Mesenteric fat pad (tissue), 1 donor: Measurements from ENCODE around the gene CNTLN. TPM values are rescaled to one million over a fixed set of nuclear protein-coding genes. Genes with fewer than 3 reads are reported as not detected.
A peak's percentile ranks its signal among the peaks of the same experiment; 100 is the strongest.
"Not testable (repeated sequence)": the region's sequence is repeated elsewhere in the genome, so short reads cannot be mapped to it uniquely, and the experiment has no call there.

Experiments
- DNase-seq: peaks from one replicate; pipeline ENCODE4 v3.0.0-alpha.2; 2020; ENCODE audit warnings: low spot score
- total RNA-seq: library from RNA; stranded (reverse); fragmentation: NEBNext Ultra II Directional; extraction: Animal tissue kit (Norgen Biotek cat#: 25700); gene quantifications from one replicate; pipeline ENCODE4 v1.2.1, GENCODE V29; 2021
- donor health status: DM: yes; HTN: yes; CAD: no.

Gene CNTLN
- total RNA-seq, 1 donor from 2014 or later = 7.1 TPM

DNA sequence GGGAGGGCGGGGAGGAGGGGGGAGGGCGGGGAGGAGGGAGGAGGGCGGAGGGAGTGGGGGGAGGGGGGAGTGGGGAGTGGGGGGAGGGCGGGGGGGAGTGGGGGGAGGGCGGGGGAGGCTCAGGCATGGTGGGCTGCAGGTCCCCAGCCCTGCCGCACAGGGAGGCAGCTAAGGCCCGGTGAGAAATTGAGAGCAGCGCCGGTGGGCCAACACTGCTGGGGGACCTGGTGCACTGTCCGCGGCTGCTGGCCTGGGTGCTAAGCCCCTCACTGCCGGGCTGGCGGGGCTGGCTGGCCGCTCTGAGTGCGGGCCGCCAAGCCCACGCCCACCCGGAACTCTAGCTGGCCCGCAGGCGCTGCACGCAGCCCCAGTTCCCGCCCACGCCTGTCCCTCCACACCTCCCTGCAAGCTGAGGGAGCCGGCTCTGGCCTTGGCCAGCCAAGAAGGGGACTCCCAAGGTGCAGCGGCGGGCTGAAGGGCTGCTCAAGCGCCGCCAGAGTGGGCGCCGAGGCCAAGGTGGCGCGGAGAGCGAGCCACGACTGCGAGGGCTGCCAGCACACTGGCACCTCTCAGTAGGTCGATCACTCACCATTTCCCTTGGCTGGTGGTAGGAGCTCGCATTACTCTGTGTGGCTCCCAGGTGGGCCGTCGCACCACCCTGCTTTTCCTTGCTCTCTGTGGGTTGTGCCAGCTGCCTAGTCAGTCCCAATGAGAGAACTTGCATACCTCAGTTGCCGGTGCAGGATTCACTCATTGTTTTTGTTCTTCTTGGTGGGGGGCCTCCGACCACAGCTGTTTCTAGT lies 160.2 kb downstream of the CNTLN start:
- no peak for DNase-seq

DNA sequence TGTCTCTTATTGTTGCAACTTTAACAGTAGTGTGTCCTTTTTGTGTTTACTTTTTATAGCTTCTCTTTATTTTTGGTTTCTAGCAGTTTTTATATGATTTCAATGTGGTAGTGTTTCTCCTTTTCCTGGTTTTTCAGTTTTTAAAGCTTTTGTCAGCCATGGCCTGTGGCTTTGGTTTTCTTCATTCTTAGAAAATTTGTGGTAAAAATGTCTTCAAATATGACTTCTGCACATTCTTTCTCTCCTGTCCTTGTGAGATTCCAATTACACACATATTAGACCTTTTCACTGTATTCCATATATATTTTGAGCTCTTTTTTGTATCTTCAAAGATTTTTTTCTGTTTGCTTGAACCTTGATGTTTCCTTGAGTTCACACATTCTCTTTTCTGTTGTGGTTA lies 180.5 kb downstream of the CNTLN start:
- no peak for DNase-seq

DNA sequence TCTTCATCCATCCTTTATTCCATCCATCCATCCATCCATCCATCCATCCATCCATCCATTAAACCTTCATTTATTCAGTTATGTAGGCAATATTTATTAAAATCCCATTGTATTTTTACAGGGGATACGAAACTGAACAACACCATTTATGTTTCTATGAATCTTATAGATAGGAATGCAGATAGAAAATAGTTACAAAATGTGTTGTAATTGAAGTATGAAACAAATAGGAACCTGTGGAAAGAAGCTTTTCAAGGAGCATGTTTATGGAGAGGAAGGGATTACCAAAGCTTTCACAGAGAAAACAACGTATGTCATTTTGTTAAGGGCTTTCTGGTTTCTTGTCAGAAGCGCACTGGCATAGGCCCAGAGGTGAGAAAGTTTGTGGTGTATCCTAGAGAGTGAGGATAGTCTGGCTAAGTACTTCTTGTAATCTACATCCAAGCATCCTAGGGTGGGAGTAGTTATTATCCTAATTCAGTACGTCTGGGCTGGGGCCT lies 184.0 kb downstream of the CNTLN start:
- no peak for DNase-seq

DNA sequence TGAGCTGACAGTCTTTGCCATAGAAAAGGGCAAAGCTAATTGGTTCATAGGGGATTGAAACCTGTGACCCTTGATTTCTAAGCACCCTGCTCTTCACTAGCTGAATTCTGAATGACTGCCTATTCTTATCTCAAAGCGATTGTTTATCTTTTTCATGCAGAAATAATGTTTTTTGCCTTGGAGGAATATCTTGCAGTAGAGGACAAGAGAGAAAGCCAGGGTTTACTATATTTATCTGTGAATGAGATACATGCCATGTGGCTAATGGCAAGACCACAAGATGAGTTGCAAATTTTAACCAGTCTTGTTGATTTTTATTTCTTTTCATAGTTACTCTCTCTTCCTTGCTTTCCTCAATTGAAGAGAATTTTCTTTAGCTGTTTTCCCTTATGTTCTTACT lies 185.0 kb downstream of the CNTLN start:
- no peak for DNase-seq

DNA sequence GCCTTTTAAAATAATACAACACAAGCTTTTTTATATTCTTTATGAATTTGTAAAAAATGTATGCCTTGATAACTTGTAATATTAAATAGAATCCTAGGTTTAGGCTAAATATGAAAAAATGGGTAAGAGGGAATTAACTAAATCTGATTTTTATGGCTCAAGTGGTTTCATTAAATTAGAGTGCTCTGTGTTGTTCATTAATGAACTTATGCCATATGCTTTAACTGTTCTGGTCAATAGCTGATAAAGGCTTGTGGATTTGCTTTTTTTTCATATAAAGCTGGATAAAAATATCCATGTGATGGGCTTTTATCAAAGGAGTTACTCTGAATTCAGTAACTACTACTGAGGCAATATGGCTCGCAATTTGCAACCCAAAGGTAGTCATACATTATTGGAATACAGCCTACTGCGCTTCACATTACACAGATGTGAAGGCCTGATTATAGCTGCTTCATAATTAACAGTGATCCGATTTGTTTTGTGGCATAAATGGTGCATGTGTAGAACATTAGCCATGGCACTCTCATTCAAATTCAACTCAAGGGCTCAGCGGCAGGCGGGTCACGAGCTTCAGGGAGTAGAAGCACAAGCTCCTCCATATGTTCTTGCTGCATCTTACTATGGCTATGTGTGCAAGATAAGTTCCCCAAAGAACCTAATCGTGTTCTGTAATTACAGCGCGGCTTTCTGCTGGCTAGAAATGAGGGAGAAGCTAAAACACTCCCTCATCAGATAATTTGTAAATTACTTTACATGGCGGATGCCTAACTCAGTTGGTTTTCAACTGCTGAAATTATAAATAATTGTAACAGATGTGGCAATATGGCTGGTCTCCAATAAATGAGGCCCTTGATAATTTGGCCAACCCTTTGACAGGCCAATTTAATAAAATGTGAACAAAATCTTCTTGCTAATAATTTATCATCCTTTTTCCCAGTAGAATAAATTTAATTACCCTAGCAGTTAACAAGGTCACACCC lies 188.3 kb downstream of the CNTLN start:
- DNase-seq = peak; percentile 45

DNA sequence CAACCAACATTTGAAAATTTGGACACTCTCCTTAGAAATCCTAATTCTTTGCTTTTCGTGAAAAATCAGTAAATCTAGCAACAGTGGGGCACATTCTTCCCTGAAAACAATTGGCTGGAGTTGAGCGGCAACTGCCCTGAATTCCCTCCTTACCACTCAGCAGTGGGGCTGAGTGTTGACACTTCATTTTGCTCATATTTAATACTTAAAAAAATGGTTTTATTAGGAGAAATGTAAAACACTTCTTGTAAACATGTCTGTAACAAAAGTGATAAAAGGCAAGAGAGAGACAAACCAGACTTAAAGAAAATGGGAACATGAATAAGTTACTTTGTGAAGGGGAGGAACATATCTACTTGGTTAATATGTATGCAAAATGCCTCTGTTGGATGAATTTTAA lies 193.5 kb downstream of the CNTLN start:
- no peak for DNase-seq

DNA sequence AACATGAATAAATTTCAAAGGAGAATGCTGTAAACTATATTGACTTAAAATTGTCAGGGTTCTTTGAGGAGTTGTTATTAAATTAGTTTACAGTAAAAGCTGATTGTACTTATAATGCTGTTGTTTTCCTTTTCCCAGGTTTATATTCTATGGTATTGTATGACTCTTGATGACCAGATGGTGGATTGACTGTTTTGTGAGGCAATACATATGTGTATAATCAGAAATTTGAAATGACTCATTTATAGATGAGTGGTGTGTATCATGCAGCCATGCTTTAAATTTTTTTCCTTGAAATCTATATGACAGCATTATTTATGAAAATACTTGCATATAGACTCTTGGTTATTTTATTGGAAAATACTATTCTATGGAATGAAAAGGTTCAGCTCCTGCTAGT lies 195.3 kb downstream of the CNTLN start:
- DNase-seq = no peak

DNA sequence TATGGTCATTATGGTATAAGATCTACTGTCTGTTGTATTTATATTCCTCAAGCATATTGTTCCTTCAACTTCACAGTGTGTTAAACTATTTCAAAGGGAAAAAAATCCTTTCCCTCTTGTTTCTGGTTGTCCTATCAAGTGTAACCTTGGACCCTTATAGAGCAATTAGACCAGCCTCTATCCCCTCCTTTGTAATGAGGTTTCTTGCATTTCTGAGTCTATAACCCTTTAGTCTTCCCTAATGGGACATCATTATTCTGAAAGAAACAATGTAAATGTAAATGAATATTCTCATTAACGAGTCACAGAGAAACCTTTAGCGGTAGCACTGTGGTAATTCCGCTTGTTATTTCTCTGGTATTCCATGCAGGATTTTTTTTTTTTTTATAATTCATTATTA lies 197.3 kb downstream of the CNTLN start:
- DNase-seq = no peak

DNA sequence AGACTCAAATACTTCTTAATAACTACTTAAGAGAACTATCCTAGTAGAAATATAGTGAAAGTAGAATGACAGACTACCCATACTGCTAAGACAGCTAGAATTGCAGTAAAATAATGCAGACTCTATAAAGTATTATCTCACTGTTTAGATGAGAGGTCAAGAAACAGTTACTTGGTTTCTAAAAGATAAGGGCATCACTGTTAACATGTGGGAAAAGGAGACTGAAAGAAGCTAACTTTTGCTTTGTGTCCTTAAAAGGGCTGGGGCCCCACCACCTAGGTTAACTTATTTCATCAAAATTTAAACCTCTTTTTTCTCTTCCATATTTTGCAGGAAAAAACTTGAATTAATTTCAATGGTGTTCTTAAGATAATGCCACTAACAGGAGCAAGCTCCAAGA lies 204.3 kb downstream of the CNTLN start:
- DNase-seq = no peak

DNA sequence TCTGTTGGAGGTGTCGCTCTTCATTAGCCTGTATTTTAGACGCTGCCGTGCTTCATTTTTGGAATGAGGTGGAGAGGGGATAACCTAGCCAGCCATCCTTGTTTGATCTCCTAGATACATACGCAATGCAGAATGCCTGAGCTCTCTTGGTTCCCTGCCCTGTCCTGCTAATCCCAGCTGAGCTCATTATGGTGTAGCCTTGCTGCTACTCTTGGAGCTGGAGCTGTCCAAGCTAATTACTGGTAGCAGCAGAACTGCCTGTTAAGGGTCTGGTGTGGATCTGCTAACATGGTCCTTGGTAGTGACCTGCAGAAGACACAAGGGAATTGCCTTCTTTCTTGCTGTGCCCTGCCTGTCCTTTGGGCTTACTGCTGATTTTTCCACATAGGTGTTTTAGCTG lies 207.9 kb downstream of the CNTLN start:
- DNase-seq = no peak

DNA sequence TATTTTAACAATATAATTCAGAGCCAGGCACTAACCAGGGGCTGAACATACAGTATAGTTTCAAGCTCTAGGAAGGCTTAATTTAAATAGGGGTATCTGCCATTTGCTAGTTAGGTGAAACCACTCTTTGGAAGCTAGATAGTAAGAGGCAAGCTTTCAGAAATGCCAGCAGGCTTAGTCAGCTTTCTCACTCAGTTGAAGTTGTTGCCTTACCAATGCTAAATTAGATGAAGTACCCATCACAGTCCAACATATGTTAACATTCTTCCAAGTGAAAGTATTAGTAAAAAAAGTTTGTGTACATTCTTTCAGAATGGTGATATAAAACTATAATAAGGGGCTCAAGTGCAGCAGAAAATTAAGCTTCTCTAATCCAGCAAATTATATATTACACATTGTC lies 215.0 kb downstream of the CNTLN start:
- no peak for DNase-seq

DNA sequence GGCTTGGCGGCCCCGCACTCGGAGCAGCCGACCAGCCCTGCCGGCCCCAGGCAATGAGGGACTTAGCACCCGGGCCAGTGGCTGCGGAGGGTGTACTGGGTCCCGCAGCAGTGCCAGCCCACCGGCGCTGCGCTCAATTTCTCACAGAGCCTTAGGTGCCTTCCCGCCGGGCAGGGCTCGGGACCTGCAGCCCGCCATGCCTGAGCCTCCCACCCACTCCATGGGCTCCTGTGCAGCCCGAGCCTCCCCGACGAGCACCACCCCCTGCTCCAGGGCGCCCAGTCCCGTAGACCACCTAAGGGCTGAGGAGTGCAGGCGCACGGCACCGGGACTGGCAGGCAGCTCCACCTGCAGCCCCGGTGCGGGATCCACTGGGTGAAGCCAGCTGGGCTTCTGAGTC lies 219.2 kb downstream of the CNTLN start:
- not testable (repeated sequence) for DNase-seq

DNA sequence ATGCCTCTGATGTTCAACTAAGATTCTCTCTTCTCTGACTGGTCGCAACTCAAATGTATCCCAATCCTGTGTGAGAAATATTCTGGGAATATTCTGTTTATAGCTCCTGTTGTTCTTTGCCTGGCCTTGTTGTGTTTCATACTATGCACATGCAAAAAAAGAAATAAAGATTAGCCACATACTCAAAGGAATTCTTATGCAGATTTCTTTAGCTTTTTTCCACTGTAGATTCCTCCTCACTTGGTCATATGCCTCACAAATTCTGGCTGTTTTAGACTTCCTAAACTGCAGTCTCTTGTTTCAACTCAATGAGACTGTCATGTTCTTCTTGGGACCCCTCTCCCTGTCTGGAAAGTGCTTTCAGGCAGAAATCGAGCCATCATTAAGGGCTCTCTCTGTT lies 226.5 kb downstream of the CNTLN start:
- DNase-seq = no peak

DNA sequence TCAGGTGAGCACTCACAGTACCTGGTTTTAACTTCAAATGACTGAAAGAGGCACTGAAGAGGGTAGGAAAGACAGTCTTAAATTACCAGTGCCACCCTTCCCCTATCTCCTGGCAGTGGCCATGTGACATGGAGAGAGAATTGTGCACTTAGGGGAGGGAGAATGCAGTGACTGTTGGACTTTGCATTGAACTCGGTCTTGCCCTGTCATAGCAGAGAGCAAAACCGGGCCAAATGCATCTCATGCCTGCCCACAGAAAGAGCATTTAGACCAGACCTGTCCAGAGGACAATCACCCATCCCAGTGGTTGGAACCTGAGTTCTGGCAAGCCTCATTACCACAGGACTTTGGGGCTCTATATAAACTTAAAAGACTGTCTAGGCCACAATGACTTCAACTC lies 232.2 kb downstream of the CNTLN start:
- DNase-seq = no peak

DNA sequence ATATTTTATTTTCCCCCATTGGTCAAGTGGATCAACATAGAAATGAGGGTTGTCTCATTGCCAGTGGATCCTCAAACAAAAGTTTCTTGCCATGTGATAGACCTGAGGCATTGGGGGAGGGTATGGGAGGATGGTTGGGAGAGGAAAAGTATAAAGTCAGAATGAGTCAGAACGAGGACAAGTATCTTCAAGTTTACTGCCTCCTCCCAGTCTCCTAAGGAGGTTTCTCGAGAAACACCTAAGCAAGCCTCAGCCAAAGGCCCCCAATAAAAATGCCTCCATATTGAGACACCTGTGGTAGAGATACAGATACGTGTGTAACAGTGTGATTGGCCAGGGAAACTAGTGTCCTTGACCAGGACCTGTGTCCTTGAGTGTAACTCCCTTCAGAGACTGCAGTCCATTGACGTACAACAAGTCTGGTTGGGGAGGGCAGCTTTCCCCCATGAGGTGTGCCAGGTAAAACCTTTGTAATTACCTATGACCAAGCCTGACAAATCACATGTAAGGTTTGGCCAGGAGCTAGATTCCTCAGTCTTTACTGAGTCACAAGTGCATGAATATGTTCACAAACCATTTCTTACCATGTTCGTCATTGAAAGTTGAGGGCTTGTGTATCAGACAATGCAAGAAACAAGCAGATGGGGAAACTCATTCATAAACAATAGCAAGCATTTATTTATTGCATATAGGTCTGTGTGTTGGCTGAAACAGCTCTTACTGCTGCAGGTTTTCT lies 245.5 kb downstream of the CNTLN start:
- DNase-seq = no peak

DNA sequence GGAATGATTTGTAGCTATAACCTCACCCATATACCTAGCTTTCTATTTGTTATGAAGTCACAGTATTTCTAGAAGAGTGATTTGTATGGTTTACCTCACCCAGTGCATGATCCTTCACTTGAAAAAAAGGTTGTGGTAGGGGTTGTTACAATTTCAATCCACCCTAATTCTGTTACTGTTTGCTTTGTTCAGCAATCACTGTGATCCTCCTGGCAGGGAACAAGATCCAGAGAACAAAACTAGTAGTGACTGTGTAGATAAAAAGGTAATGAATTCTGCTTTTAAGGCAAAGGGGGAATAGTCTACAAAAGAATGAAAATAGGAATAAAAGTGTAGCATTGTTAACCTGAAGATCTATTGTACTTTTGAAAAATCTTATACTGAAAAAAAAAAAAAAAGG lies 252.7 kb downstream of the CNTLN start:
- no peak for DNase-seq

DNA sequence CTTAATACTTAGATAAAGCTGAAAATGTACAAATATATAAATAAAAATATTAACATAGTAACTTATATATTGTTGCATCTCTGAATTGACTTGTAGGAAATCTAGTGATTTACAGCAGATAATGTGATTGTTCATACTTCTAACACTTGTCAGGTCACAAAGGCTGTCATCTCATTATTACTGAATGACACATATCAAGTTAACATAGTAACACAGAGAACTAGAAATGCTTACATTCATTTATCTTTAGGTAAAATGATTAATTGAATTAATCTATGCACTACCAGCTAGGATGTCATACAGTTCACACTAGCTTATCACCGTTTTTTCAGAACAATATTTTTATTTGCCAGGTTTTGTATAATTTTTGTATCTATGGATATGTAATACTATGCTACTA lies 254.2 kb downstream of the CNTLN start:
- DNase-seq = no peak

DNA sequence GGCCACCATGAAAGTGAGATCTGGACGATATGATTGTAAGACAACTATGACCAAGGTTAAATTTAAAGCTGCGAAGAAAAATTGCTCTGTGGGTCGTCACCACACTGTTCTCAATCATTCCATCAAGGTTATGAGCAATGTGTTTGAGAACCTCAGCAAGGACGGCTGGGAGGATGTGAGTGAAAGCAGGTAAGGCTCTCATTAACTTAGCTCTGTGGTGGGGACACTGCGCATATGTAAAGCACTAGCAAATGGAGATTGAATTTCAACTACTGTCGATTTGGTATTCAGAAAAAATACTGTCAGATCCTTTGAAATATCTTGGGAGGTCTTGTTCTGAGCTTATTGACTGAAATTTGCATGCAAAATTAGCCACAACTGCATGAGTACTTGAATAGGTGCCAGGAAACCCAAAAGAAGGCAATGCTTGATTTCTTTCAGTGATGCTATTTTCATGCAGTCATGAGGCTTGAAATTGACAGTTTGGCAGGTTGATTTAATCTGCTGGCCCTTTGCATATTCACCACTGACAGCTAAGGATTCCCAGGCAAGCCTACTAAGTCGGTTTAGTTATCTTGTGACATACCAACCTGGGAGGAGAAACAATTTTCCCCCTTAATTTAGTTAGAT lies 260.2 kb downstream of the CNTLN start:
- no peak for DNase-seq

DNA sequence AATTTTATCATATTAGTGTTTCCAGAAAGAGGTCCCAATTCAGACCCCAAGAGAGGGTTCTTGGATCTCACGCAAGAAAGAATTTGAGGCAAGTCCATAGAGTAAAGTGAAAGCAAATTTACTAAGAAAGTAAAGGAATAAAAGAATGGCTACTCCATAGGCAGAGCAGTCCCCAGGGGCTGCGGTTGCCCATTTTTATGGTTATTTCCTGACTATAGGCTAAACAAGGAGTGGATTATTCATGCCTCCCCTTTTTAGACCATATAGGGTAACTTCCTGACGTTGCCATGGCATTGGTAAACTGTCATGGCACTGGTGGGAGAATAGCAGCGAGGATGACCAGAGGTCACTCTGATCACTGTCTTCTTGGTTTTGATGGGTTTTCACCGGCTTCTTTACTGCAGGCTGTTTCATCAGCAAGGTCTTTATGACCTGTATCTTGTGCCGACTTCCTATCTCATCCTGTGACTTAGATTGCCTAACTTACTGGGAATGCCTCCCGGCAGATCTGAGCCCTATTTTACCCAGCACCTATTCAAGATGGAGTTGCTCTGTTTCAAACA lies 262.4 kb downstream of the CNTLN start:
- DNase-seq = not testable (repeated sequence)

DNA sequence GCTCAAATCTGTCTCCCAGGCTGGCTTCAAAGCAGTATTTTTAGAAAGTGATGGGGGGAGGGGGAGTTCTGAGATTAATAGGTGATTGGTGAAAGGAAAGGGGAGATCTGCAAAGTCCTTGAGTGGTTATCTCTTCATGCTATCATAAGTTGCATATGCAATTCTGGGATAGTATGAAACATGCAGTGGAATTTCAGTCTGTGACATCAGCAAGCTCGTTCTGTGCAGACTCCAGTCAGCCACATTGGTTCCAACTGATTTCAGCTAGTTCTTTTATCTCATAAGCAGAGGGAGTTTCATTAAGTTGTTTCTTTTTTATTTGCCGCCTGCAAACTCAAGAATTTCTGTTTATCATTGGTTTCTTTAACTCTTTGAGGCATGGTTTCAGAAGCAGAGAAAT lies 263.5 kb downstream of the CNTLN start:
- DNase-seq = no peak

DNA sequence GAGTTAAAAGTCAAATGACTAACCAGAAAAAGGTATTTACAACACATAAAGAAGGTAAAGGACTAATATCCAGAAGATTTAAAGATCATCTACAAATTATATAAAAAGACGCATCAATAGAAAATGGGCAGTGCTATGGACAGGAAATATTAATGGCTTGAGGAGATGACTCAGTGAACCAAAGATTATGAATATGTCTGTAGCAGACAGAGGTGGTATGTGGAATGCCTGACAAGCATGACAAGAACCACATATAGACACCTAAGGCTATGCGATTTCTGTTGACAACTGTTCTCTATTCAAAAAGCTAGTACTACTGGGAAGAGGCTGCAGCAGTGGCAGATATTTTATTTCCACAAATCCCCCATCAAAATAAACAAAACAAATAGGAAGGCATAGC lies 267.0 kb downstream of the CNTLN start:
- no peak for DNase-seq
